GM18508 (cell line): ENCODE data around the gene FHIT.

Source experiments
- ATAC-seq: cut with Tn5 transposase; IDR thresholded peaks from one replicate; pipeline ENCODE4 v1.9.1; 2021; ENCODE audit warnings: moderate number of reproducible peaks; ENCODE audit not compliant: insufficient read depth, unreplicated experiment

Gene FHIT

GRCh38 chr3:59790241-59790640 lies 1461.0 kb downstream of the FHIT start:
- no peak for ATAC-seq

- no peak for ATAC-seq
Measured at GRCh38 chr3:59788801-59789200, 1462.5 kb downstream of the FHIT start.

- ATAC-seq: no peak
Measured at GRCh38 chr3:59788133-59788532, 1463.1 kb downstream of the FHIT start.

- ATAC-seq: no peak
Measured at GRCh38 chr3:59786374-59786773, 1464.9 kb downstream of the FHIT start.

GRCh38 chr3:59784164-59784563 lies 1467.1 kb downstream of the FHIT start:
- ATAC-seq: no peak

- no peak for ATAC-seq
Measured at GRCh38 chr3:59783468-59783988, 1467.7 kb downstream of the FHIT start.

- ATAC-seq: no peak
Measured at GRCh38 chr3:59782664-59783063, 1468.6 kb downstream of the FHIT start.

- no peak for ATAC-seq
Measured at GRCh38 chr3:59780209-59780608, 1471.0 kb downstream of the FHIT start.

GRCh38 chr3:59779260-59779659 lies 1472.0 kb downstream of the FHIT start:
- no peak for ATAC-seq

GRCh38 chr3:59777667-59778077 lies 1473.6 kb downstream of the FHIT start:
- peak; percentile 65 for ATAC-seq

GRCh38 chr3:59777066-59777465 lies 1474.2 kb downstream of the FHIT start:
- ATAC-seq: no peak

GRCh38 chr3:59775761-59776325 lies 1475.4 kb downstream of the FHIT start:
- ATAC-seq: no peak

GRCh38 chr3:59775106-59775505 lies 1476.1 kb downstream of the FHIT start:
- ATAC-seq: no peak

- no peak for ATAC-seq
Measured at GRCh38 chr3:59774634-59775033, 1476.6 kb downstream of the FHIT start.

GRCh38 chr3:59774000-59774399 lies 1477.3 kb downstream of the FHIT start:
- no peak for ATAC-seq

GRCh38 chr3:59772416-59773408 lies 1478.5 kb downstream of the FHIT start:
- ATAC-seq: no peak

GRCh38 chr3:59771768-59772181 lies 1479.5 kb downstream of the FHIT start:
- no peak for ATAC-seq

- ATAC-seq: no peak
Measured at GRCh38 chr3:59769127-59769750, 1482.0 kb downstream of the FHIT start.

GRCh38 chr3:59766200-59766872 lies 1484.9 kb downstream of the FHIT start:
- no peak for ATAC-seq

- no peak for ATAC-seq
Measured at GRCh38 chr3:59764171-59764570, 1487.1 kb downstream of the FHIT start.
